Measurements from ENCODE around the gene EPM2A. TPM values are rescaled to one million over a fixed set of nuclear protein-coding genes. Genes with fewer than 3 reads are reported as not detected.

The EPM2A gene
- polyA plus RNA-seq, 1 donor from 2014 or later, result 15.4 TPM

DNA sequence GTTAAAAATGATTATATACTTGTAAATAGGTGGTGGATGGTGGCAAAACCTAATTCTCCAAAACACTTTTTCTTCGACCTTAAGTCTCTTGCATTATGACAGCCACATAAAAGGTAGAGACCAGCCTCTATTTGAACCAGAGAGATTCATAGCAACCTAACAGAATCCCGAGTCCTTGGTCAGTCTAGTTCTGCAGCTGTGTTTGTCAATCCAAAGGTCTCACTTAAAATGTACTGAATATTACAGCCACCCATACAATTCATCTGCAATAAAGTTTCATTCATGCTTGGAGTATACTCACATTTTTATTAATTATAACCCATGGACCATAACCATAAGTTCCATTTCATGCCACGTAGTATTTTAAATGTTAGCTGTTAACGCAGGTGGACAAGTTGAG, 87.2 kb downstream of the EPM2A start:
- Histone ChIP-seq H3K9me2 (ENCODE audit: insufficient read depth, low read length) (no peaks in the 10 kb centered on the region), H3K9ac (ENCODE audit: low read length) (no peak overlapping the region), H4K20me1 (ENCODE audit: insufficient read depth) (no peaks in the 10 kb centered on the region), H3K4me3 (ENCODE audit: low read length) (no peak overlapping the region), H2AFZ (ENCODE audit: low read depth, low read length) (no peak overlapping the region), H3K9me3 (ENCODE audit: low read length) (no peaks in the 10 kb centered on the region), H3K4me2 (ENCODE audit: low read length) (no peak overlapping the region), H3K79me2 (replicated peaks; ENCODE audit: insufficient read depth, low read length) (no peaks in the 10 kb centered on the region), H3K27ac (ENCODE audit: low read length) (no peak overlapping the region), H3F3A (ENCODE audit: insufficient read depth, low read length, poor library complexity, severe bottlenecking) (no peaks in the 10 kb centered on the region), H3K27me3 (ENCODE audit: insufficient read depth, low read depth, low read length) (no peaks in the 10 kb centered on the region), H3K36me3 (ENCODE audit: insufficient read depth, low read length) (no peaks in the 10 kb centered on the region)
- TF ChIP-seq SMC3 (conservative IDR thresholded peaks at IDR 0.05; ENCODE audit: poor library complexity) (no peak), MXI1 (conservative IDR thresholded peaks at IDR 0.05; ENCODE audit: poor library complexity, severe bottlenecking) (no peak), POLR2AphosphoS5 (IDR thresholded peaks at IDR 0.05) (no peak), TAF1 (IDR thresholded peaks at IDR 0.05; ENCODE audit: low read depth) (no peak), EZH2 (IDR thresholded peaks at IDR 0.05; ENCODE audit: borderline replicate concordance, insufficient read depth, low read length, poor library complexity, severe bottlenecking) (no peak), EP300 (conservative IDR thresholded peaks at IDR 0.05; ENCODE audit: poor library complexity, severe bottlenecking) (no peak), RAD21 (conservative IDR thresholded peaks at IDR 0.05) (no peak)
- TF ChIP-seq, protein P1, sequence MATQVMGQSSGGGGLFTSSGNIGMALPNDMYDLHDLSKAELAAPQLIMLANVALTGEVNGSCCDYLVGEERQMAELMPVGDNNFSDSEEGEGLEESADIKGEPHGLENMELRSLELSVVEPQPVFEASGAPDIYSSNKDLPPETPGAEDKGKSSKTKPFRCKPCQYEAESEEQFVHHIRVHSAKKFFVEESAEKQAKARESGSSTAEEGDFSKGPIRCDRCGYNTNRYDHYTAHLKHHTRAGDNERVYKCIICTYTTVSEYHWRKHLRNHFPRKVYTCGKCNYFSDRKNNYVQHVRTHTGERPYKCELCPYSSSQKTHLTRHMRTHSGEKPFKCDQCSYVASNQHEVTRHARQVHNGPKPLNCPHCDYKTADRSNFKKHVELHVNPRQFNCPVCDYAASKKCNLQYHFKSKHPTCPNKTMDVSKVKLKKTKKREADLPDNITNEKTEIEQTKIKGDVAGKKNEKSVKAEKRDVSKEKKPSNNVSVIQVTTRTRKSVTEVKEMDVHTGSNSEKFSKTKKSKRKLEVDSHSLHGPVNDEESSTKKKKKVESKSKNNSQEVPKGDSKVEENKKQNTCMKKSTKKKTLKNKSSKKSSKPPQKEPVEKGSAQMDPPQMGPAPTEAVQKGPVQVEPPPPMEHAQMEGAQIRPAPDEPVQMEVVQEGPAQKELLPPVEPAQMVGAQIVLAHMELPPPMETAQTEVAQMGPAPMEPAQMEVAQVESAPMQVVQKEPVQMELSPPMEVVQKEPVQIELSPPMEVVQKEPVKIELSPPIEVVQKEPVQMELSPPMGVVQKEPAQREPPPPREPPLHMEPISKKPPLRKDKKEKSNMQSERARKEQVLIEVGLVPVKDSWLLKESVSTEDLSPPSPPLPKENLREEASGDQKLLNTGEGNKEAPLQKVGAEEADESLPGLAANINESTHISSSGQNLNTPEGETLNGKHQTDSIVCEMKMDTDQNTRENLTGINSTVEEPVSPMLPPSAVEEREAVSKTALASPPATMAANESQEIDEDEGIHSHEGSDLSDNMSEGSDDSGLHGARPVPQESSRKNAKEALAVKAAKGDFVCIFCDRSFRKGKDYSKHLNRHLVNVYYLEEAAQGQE (IDR thresholded peaks at IDR 0.05; ENCODE audit: borderline replicate concordance), result no peak
- TF ChIP-seq, protein P2, sequence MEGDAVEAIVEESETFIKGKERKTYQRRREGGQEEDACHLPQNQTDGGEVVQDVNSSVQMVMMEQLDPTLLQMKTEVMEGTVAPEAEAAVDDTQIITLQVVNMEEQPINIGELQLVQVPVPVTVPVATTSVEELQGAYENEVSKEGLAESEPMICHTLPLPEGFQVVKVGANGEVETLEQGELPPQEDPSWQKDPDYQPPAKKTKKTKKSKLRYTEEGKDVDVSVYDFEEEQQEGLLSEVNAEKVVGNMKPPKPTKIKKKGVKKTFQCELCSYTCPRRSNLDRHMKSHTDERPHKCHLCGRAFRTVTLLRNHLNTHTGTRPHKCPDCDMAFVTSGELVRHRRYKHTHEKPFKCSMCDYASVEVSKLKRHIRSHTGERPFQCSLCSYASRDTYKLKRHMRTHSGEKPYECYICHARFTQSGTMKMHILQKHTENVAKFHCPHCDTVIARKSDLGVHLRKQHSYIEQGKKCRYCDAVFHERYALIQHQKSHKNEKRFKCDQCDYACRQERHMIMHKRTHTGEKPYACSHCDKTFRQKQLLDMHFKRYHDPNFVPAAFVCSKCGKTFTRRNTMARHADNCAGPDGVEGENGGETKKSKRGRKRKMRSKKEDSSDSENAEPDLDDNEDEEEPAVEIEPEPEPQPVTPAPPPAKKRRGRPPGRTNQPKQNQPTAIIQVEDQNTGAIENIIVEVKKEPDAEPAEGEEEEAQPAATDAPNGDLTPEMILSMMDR (IDR thresholded peaks at IDR 0.05; ENCODE audit: poor library complexity, severe bottlenecking), result no peak

DNA sequence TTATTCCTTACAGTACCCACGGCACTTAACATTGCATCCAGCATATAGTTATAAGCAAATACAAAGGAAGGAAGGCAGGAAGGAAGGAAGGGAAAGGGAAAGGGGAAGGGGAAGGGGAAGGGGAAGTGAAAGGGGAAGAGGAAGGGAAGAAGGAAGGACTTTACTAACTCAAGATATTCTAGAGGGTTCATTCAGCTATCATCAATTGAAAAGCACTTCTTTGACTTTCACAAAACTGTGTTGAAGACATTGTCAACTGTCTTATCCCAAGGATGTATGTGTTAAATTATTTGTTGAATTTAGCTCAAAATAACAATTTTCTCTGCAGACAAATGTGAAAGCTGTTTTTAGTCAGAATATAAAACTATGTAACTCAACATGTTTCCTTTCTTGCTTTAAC, 87.7 kb downstream of the EPM2A start:
- H3K36me3 ChIP-seq (ENCODE audit: insufficient read depth, low read length), result no peaks in the 10 kb centered on the region
- H3K79me2 ChIP-seq (replicated peaks; ENCODE audit: insufficient read depth, low read length), result no peaks in the 10 kb centered on the region
- H2AFZ ChIP-seq (ENCODE audit: low read depth, low read length), result no peak overlapping the region
- no peaks in the 10 kb centered on the region for H3K9me3 ChIP-seq (ENCODE audit: low read length)
- H3K27ac ChIP-seq (ENCODE audit: low read length), result no peak overlapping the region
- H3K4me2 ChIP-seq (ENCODE audit: low read length), result no peak overlapping the region
- H4K20me1 ChIP-seq (ENCODE audit: insufficient read depth), result no peaks in the 10 kb centered on the region
- TF ChIP-seq, protein P1 (IDR thresholded peaks at IDR 0.05; ENCODE audit: borderline replicate concordance), result no peak
- TF ChIP-seq, protein P2 (IDR thresholded peaks at IDR 0.05; ENCODE audit: poor library complexity, severe bottlenecking), result no peak
- TF ChIP-seq EP300 (conservative IDR thresholded peaks at IDR 0.05; ENCODE audit: poor library complexity, severe bottlenecking) (no peak), TAF1 (IDR thresholded peaks at IDR 0.05; ENCODE audit: low read depth) (no peak), SMC3 (conservative IDR thresholded peaks at IDR 0.05; ENCODE audit: poor library complexity) (no peak), POLR2AphosphoS5 (IDR thresholded peaks at IDR 0.05) (no peak)
- H3K27me3 ChIP-seq (ENCODE audit: insufficient read depth, low read depth, low read length), result no peaks in the 10 kb centered on the region
- H3K9ac ChIP-seq (ENCODE audit: low read length), result no peak overlapping the region
- no peak overlapping the region for H3K4me3 ChIP-seq (ENCODE audit: low read length)
- no peaks in the 10 kb centered on the region for H3F3A ChIP-seq (ENCODE audit: insufficient read depth, low read length, poor library complexity, severe bottlenecking)
- no peaks in the 10 kb centered on the region for H3K9me2 ChIP-seq (ENCODE audit: insufficient read depth, low read length)
